SW 1271 (cell line): ENCODE measurements around the gene PPP4C.

Experiments used
- DNase-seq, 2 experiments: peaks; one replicate each; lab custom pipeline; 2025; lab: John Stamatoyannopoulos, UW

Gene PPP4C

GRCh38 chr16:30082545-30083090, 6.8 kb downstream of the PPP4C start:
- no peak for DNase-seq

DNA sequence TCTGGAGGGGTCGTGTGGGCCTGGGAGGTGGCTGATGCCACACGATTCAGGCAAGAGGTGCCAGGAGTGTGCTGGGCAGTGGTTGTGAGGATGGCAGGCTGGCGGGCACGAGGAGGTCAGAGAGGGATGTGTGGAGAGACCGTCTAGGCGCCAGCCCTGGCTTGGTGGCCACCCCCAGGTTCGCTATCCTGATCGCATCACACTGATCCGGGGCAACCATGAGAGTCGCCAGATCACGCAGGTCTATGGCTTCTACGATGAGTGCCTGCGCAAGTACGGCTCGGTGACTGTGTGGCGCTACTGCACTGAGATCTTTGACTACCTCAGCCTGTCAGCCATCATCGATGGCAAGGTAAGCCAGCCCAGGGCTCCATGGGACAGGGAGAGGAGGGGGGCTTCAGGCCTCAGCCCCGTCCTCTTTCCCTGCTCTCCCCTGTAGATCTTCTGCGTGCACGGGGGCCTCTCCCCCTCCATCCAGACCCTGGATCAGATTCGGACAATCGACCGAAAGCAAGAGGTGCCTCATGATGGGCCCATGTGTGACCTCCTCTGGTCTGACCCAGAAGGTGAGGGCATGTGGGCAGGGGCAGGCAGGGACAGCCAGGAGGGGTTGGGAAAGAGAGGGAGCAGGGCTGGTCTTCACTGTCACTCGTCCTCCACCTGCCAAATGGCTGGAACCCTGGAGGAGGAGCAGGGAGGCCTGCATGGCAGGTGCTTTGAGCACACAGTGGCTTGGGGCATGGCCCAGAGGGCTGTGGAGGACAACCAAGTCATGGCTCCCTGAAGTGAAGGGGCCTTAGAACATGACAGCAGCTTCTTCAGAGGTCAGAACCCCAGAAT, 7.6 kb downstream of the PPP4C start:
- DNase-seq, result no peak

GRCh38 chr16:30084096-30084815, 8.5 kb downstream of the PPP4C start:
- DNase-seq, result no peak

- no peak for DNase-seq
Measured at GRCh38 chr16:30084816-30085159, 9.0 kb downstream of the PPP4C start.

GRCh38 chr16:30085247-30085646, 9.5 kb downstream of the PPP4C start:
- no peak for DNase-seq

DNA sequence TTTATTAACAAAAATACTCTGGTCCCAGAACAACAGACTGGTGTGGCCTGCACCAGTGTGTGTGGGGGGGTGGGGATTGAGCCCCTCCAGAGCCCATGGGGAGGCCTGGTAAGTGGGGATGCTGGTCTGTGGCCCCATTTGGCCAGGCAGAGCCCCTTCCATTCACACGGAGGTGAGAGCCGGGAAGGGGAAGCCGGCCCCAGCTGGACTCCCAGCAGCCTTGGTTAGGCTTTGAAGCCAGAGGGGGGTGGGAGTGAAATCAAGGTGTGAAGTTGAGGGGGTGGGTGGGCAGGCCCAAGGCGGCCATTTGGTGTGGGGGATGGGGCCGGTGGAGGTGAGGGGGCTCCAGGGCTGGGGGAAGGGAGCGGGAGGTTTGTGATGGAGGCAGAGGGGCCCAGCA, 10.0 kb downstream of the PPP4C start:
- no peak for DNase-seq

- no peak for DNase-seq
Measured at GRCh38 chr16:30086291-30087140, 10.7 kb downstream of the PPP4C start.

- no peak for DNase-seq
Measured at GRCh38 chr16:30087181-30087898, 11.5 kb downstream of the PPP4C start.

GRCh38 chr16:30088237-30088831, 12.5 kb downstream of the PPP4C start:
- DNase-seq, result no peak

- DNase-seq, result no peak
Measured at GRCh38 chr16:30088832-30089624, 13.2 kb downstream of the PPP4C start.

DNA sequence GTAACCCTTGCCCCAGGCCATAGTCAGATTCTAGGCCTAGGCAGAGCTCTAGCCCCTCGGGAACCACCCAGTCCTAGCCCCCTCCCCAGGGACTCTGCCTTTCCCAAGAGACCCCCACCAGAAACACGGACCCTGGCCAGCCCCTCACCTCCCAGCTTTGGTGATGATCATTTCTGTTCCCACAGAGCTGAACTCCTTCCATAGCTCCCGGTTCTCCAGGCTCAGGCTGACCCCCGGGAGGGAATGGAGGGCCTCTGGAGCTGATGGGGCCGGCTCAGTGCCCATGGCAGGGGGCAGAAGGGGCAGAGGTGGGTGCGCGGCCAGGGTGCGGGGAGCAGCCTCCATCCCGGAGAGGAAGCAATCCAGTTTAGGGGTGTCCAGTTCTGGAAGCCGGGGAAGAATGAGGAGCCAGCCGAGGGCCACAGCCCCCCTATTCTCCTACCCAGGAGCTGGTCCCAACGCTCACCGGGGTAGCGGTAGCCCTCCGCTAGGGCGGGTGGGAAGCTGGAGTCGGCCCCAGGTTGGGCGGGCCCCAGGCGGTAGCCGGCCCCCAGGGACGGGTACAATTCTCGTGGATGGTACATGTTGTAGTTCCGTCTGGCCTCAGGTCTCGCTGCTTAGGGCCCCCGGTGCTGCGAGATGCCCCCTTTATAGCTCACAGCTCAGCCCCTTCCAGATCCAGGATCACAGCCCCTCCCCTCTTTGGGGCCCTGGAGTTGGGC, 15.0 kb downstream of the PPP4C start:
- DNase-seq, result no peak

- DNase-seq, result peak; percentile 58 to 85
Measured at GRCh38 chr16:30091474-30092372, 15.9 kb downstream of the PPP4C start, which contains the start of gene TBX6. TSS of gene TBX6 (minus strand) at chr16:30091924. CDS start at chr16:30091193, 731 bp downstream.

- DNase-seq, result no peak
Measured at GRCh38 chr16:30092373-30093010, 16.7 kb downstream of the PPP4C start.

DNA sequence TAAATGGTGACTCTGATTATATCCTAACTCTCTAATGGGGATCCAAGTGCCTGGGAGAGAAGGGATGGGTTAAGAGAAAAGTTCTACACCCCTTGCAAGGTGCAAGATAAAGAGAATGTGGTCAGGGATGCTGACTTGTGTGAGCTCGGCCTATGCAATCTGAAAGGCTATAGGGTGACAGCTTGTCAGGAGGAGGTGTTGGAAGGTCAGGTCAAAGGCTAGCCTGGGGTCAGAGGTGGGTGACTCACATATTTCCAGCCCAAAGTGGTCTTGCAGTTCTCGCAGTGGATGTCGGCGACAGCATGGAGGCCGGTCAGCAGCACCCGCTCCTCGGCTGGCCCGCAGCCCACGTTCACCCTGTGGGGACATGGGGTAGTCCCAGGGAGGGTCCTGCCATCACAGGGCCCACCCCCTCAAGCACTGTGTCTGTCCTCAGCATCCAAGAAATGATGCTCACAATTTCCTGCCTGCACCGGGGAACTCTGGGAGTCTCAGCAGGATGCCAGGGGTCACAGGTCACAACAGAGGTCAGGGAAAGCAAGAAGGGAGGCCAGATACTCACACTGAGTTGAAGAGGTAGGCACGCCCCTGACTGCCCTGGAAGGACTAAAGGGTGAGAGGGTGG, 18.9 kb downstream of the PPP4C start:
- no peak for DNase-seq

DNA sequence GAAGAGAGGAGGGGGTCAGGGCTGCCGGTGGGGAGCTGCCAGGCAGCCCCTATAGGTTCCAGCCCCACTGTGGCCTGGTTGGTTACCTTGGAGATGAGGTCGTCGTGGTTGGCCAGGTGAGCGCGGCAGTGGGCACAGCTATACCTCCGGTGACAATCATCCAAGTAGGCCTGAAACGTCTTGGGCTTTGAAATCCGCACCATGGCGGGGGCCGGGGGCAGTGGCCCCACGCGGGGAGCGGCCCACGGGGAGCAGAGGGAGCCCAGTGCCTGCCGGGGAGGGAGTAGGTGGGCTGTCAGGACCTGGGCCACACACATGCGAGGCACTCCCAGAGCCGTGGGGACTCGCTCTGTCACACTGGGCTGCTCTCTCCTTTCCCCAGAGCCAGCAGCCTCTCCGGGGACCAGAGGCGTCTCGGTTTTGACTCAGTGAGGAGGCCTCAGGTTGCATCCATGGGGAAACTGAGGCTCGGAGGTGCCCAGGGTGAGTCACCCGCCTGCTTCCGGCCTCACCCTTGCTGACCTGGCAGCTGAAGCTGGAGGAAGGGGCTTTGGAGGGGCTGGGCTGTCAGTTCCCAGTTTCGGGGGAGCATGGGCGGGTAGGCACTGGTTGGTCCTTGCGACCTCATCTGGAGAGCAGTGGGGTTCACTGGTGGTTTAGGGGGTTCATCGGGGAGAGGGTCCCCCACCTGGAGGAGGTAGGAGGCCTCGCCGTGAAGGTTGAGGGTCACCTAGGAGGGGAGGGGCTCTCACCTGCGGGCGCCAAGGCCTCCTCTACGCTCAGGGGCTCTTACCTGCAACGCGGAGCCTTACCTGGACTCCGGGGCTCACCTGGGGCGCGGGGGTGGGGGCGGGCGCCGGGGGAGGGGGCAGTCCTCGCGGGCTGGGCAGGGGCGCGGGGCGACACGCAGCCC, 19.6 kb downstream of the PPP4C start:
- DNase-seq, result no peak

DNA sequence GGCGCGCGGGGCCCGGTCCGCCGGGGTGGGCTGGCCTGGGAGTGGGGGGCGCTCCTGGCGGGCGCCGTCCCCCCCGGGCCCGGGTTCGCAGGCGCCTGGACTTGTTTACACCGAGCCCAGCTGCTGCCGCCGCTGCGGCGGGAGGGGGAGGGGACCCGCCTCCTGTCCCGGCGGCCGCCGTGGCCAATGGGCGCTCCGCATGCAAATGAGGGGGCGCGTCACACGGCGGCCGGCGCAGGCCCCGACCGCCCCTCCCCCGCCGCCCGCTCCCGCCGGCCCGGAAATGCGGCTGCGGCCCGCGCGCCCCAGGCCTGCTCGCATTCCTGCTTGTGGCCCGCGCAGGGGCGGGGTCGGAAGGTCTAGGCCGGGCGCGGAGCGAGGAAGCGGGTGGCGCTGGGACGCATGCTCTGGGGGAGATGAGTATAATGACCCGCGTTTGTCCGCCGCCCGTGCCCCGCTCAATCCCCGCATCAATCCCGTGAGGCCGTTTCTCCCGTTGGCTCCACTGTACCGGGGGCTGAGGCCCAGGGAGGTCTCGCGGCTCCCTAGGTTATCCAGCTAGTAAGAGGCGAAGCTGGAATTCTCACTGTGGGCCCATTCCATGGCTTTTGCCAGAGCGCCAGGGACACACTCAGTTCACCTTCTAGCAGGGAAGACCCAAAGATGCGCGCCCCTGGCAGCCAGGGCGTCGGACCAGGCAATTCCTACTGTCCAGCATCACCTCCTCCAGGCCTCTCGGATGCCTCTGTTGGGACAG, 20.5 kb downstream of the PPP4C start, which contains the start of gene YPEL3:
Gene YPEL3 (minus strand): TSS at position 109 of the 757 bp plus-strand sequence. CDS start 731 bp downstream, outside the sequence.
- DNase-seq, result no peak
